Loucy (cell line): ENCODE measurements around the gene TBCCD1.
A peak's percentile ranks its signal among the peaks of the same experiment; 100 is the strongest.

Experiments used
- H2AFZ ChIP-seq: fragments of 200-600 bp; sonication (generic); 2 replicates; pipeline ENCODE4 v1.6.0; 2016; ENCODE audit warnings: antibody characterized with exemption, mild to moderate bottlenecking, low read length, moderate library complexity
- H3F3A ChIP-seq: fragments of 200-600 bp; 2 replicates; pipeline ENCODE4 v1.6.0; 2016; ENCODE audit warnings: antibody characterized with exemption, low read depth, mild to moderate bottlenecking
- H3K27me3 ChIP-seq: fragments of 200-600 bp; sonication (generic); 2 replicates; pipeline ENCODE4 v1.6.1; 2014; ENCODE audit warnings: low read length, mild to moderate bottlenecking; ENCODE audit not compliant: insufficient read depth, poor library complexity, severe bottlenecking
- H3K36me3 ChIP-seq: fragments of 200-600 bp; sonication (generic); 2 replicates; pipeline ENCODE4 v1.6.1; 2016; ENCODE audit warnings: low read length; ENCODE audit not compliant: insufficient read depth
- H3K4me1 ChIP-seq: fragments of 200-600 bp; sonication (generic); 2 replicates; pipeline ENCODE4 v1.5.1; 2014; ENCODE audit warnings: low read length, mild to moderate bottlenecking; ENCODE audit not compliant: insufficient read depth, poor library complexity, severe bottlenecking
- H3K4me2 ChIP-seq: fragments of 200-600 bp; sonication (generic); 2 replicates; pipeline ENCODE4 v1.6.0; 2014; ENCODE audit warnings: antibody characterized with exemption, low read length, low read depth, mild to moderate bottlenecking; ENCODE audit not compliant: poor library complexity, severe bottlenecking
- H3K4me3 ChIP-seq: fragments of 200-600 bp; sonication (generic); 2 replicates; pipeline ENCODE4 v1.5.1; 2014; ENCODE audit warnings: low read length, mild to moderate bottlenecking, mixed read lengths; ENCODE audit not compliant: poor library complexity, severe bottlenecking
- H3K79me2 ChIP-seq: fragments of 200-600 bp; sonication (generic); 2 replicates; pipeline ENCODE4 v1.6.1; 2014; ENCODE audit warnings: low read length; ENCODE audit not compliant: insufficient read depth
- H3K9ac ChIP-seq: fragments of 200-600 bp; sonication (generic); 2 replicates; pipeline ENCODE4 v1.6.0; 2014; ENCODE audit warnings: mild to moderate bottlenecking, low read depth, low read length, moderate library complexity; ENCODE audit not compliant: poor library complexity, severe bottlenecking
- H3K9me2 ChIP-seq: fragments of 200-600 bp; sonication (generic); replicated peaks from 2 replicates; pipeline ENCODE4 v1.6.1; 2016; ENCODE audit warnings: low read depth, low read length, mixed read lengths
- H3K9me3 ChIP-seq: fragments of 200-600 bp; sonication (generic); 2 replicates; pipeline ENCODE4 v1.6.1; 2014; ENCODE audit warnings: mild to moderate bottlenecking, antibody characterized with exemption, low read length, low read depth; ENCODE audit not compliant: insufficient read depth
- H4K20me1 ChIP-seq: fragments of 200-600 bp; sonication (generic); 2 replicates; pipeline ENCODE4 v1.6.0; 2014; ENCODE audit warnings: antibody characterized with exemption, low read length, mild to moderate bottlenecking; ENCODE audit not compliant: insufficient read depth, poor library complexity, severe bottlenecking
- EZH2phosphoT487 ChIP-seq: fragments of 200-600 bp; IDR thresholded peaks from 2 replicates; pipeline ENCODE4 v1.6.1; 2018; ENCODE audit warnings: antibody characterized with exemption, mild to moderate bottlenecking, moderate library complexity, borderline replicate concordance
- TF ChIP-seq, protein P1 (sequence below): fragments of 200-600 bp; sonication (generic); conservative IDR thresholded peaks from 2 replicates; pipeline ENCODE4 v1.5.1; 2014; ENCODE audit warnings: mild to moderate bottlenecking, antibody characterized with exemption, low read length

The TBCCD1 gene

DNA sequence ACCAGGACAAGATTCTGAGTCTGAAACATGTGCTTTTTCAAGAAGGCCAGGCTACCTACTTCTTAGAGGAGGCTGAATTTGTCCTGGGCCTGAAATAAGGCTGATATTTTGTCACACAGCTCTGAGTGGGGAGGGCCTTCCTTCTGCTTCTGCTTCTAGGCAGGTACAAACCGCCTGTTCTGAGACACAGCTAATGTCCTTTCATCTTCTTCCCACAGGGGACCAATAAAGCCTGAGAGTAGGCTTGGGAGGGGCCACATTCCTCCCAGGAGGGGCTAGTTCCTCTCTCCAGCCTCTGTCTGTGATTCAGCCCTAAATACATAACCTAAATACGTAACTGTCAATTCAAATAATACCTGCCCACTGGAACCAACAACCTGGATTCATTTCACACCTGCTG is 57.7 kb downstream of the TBCCD1 start:
- Histone ChIP-seq H3K9ac (peak overlapping the region; percentile 79), H2AFZ (no peak overlapping the region), H3K36me3 (no peaks in the 10 kb centered on the region), H3K79me2 (no peaks in the 10 kb centered on the region), H3K4me2 (peak overlapping the region; percentile 78), H3K4me3 (peak overlapping the region; percentile 59), H3K9me2 (no peaks in the 10 kb centered on the region), H4K20me1 (no peaks in the 10 kb centered on the region), H3K4me1 (peaks cover 68% of the 10 kb centered on the region), H3F3A (no peaks in the 10 kb centered on the region), H3K9me3 (no peaks in the 10 kb centered on the region), H3K27me3 (no peaks in the 10 kb centered on the region)
- TF ChIP-seq, protein P1, sequence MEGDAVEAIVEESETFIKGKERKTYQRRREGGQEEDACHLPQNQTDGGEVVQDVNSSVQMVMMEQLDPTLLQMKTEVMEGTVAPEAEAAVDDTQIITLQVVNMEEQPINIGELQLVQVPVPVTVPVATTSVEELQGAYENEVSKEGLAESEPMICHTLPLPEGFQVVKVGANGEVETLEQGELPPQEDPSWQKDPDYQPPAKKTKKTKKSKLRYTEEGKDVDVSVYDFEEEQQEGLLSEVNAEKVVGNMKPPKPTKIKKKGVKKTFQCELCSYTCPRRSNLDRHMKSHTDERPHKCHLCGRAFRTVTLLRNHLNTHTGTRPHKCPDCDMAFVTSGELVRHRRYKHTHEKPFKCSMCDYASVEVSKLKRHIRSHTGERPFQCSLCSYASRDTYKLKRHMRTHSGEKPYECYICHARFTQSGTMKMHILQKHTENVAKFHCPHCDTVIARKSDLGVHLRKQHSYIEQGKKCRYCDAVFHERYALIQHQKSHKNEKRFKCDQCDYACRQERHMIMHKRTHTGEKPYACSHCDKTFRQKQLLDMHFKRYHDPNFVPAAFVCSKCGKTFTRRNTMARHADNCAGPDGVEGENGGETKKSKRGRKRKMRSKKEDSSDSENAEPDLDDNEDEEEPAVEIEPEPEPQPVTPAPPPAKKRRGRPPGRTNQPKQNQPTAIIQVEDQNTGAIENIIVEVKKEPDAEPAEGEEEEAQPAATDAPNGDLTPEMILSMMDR = no peak
- no peak for TF ChIP-seq EZH2phosphoT487

DNA sequence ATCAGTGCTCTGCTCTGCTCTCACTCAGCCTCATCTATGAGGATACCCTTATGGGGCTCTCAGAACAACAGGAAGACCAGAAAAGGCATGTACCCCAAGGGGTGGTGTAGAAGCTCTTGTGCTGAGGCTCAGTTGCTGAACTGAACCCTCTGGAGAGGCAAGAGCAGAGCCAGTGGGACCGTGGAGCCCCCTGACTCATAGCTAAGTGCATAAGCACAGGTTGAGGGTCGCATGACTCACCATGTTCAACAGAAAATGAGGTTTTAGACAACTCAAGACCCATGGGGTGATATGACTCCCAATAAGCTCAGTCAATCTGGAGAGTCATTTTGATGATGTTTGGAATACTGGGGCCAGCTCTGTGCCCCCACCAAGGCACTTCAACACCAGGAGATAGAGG is 60.3 kb downstream of the TBCCD1 start:
- Histone ChIP-seq H3K9me3 (no peaks in the 10 kb centered on the region), H3K9ac (no peak overlapping the region), H4K20me1 (no peaks in the 10 kb centered on the region), H3K79me2 (no peaks in the 10 kb centered on the region), H3K4me3 (no peak overlapping the region), H3K9me2 (no peaks in the 10 kb centered on the region), H3K27me3 (no peaks in the 10 kb centered on the region), H3K4me1 (peaks cover 67% of the 10 kb centered on the region), H3K4me2 (no peak overlapping the region), H3F3A (no peaks in the 10 kb centered on the region), H2AFZ (no peak overlapping the region), H3K36me3 (no peaks in the 10 kb centered on the region)
- TF ChIP-seq, protein P1 = no peak
- TF ChIP-seq EZH2phosphoT487 = no peak

DNA sequence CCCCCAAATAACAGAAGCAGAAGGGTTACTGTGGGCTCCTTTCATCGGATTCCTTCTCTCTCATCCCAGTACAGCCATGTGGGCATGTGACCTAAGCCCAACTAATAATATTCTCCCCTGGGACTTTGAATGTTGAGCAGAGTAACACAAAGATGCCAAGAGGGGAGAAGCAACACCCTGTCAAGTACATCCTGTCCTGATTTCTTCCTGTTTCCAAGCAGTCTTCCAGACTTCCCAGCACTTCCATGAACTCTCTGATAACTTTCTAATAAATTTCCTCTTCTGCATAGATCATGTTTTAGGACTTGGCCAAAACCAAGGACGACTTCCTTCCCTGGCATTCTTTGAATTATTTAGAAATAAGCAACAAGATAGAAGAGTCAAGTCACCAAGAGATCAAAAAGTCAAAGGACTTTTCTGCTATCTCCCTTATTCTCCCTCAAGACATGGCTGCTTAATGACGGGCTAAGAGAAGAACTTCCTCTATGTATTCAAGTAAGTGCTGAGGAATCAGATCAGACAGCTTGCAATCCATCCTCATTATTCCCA is 60.9 kb downstream of the TBCCD1 start:
- Histone ChIP-seq H3K4me1 (peaks cover 73% of the 10 kb centered on the region), H3K9me3 (no peaks in the 10 kb centered on the region), H3K79me2 (no peaks in the 10 kb centered on the region), H3F3A (no peaks in the 10 kb centered on the region), H3K27me3 (no peaks in the 10 kb centered on the region), H4K20me1 (no peaks in the 10 kb centered on the region), H3K4me3 (no peak overlapping the region), H3K9ac (no peak overlapping the region), H2AFZ (no peak overlapping the region), H3K36me3 (no peaks in the 10 kb centered on the region), H3K4me2 (no peak overlapping the region), H3K9me2 (no peaks in the 10 kb centered on the region)
- TF ChIP-seq, protein P1 = no peak
- no peak for TF ChIP-seq EZH2phosphoT487
